GM12878 (cell line): ENCODE results near the gene TRIM51G. TPM values are rescaled to one million over a fixed set of nuclear protein-coding genes. Genes with fewer than 3 reads are reported as not detected.
"Not testable (repeated sequence)": the region's sequence is repeated elsewhere in the genome, so short reads cannot be mapped to it uniquely, and the experiment has no call there.

Experiments used
- ATAC-seq: fragments of 200-7000 bp; cut with Tn5 transposase; 3 replicates; pipeline ENCODE4 v1.9.1; 2020; ENCODE audit warnings: mild to moderate bottlenecking, moderate library complexity
- Bru-seq: library from RNA; stranded (reverse); fragments of 400-500 nt; gene quantifications from one replicate; lab custom pipeline; 2021; lab: Mats Ljungman, UMichigan
- BruChase-seq, 2 experiments: library from RNA; stranded (reverse); fragments of 400-500 nt; gene quantifications; one replicate each; lab custom pipeline; 2021; lab: Mats Ljungman, UMichigan
- BruUV-seq: library from RNA; stranded (reverse); fragments of 400-500 nt; replicated peaks from 2 replicates; lab custom pipeline; 2021; lab: Mats Ljungman, UMichigan
- CTCF ChIA-PET: fragments of 300-600 bp; sonication (Branson Sonifier 250); formaldehyde crosslinking; extraction: SDS; loops from one replicate; lab custom pipeline; 2021; ENCODE audit warnings: inconsistent platforms; lab: Yijun Ruan, JAX
- POLR2A ChIA-PET: fragments of 350-600 bp; formaldehyde crosslinking; extraction: SDS; loops from one replicate; lab custom pipeline; 2021; ENCODE audit warnings: inconsistent platforms; lab: Charles Lee
- RAD21 ChIA-PET: fragments of 300-600 bp; sonication (Branson Sonifier 250); formaldehyde crosslinking; loops from one replicate; lab custom pipeline; 2023; ENCODE audit warnings: antibody characterized with exemption; ENCODE audit not compliant: unreplicated experiment; lab: Charles Lee
- SMC1A ChIA-PET: fragments of 300-600 bp; sonication (Branson Sonifier 250); formaldehyde crosslinking; loops from one replicate; lab custom pipeline; 2023; ENCODE audit not compliant: unreplicated experiment, uncharacterized antibody; lab: Charles Lee
- DNase-seq: peaks from one replicate; pipeline ENCODE4 v3.0.0-alpha.2; 2011; ENCODE audit warnings: low read depth, low spot score
- FAIRE-seq: peaks from 3 replicates; lab custom pipeline; 2011; peaks lifted over from hg19 to GRCh38; lab: Jason Lieb, UNC
- H2AFZ ChIP-seq: 2 replicates; pipeline ENCODE4 v1.6.0; 2011; ENCODE audit warnings: low read depth, low read length, control low read depth; ENCODE audit not compliant: control insufficient read depth
- H3K27ac ChIP-seq: 2 replicates; pipeline ENCODE4 v1.5.1; 2011; ENCODE audit warnings: control low read depth; ENCODE audit not compliant: control insufficient read depth, insufficient read depth
- H3K27me3 ChIP-seq, 2 experiments: replicated peaks in 1 of 2; 2 replicates each; pipeline versions ENCODE4 v1.6.0 to v1.6.1; 2011; ENCODE audit warnings: low read length in 1 of 2; ENCODE audit not compliant: control insufficient read depth in 2 of 2, insufficient read depth in 2 of 2
- H3K36me3 ChIP-seq, 2 experiments: 2 replicates each; pipeline ENCODE4 v1.5.1; 2011; ENCODE audit warnings: low read length in 1 of 2; ENCODE audit not compliant: control insufficient read depth in 2 of 2, insufficient read depth in 2 of 2
- H3K4me1 ChIP-seq: 2 replicates; pipeline ENCODE4 v1.6.1; 2011; ENCODE audit warnings: mild to moderate bottlenecking, low read length, moderate library complexity, mixed read lengths; ENCODE audit not compliant: control insufficient read depth, insufficient read depth
- H3K4me2 ChIP-seq: 2 replicates; pipeline ENCODE4 v1.6.0; 2011; ENCODE audit warnings: control low read depth; ENCODE audit not compliant: control insufficient read depth, insufficient read depth
- H3K4me3 ChIP-seq: fragments of 200-600 bp; sonication (generic); 2 replicates; pipeline ENCODE4 v1.5.1; 2016
- H3K79me2 ChIP-seq: 2 replicates; pipeline ENCODE4 v1.6.0; 2011; ENCODE audit warnings: low read length; ENCODE audit not compliant: control insufficient read depth, insufficient read depth
- H3K9ac ChIP-seq: 2 replicates; pipeline ENCODE4 v1.8.0; 2011; ENCODE audit warnings: low read length, control low read depth, mixed read lengths; ENCODE audit not compliant: control insufficient read depth, insufficient read depth
- H3K9me3 ChIP-seq: replicated peaks from 3 replicates; pipeline ENCODE4 v1.5.1; 2011; ENCODE audit warnings: mild to moderate bottlenecking, low read length; ENCODE audit not compliant: control insufficient read depth, insufficient read depth
- H4K20me1 ChIP-seq: 2 replicates; pipeline ENCODE4 v1.6.0; 2011; ENCODE audit not compliant: control insufficient read depth, insufficient read depth
- WGBS: methylation state at CpG from one replicate; pipeline ENCODE4 v1.1.6; 2016; ENCODE audit warnings: low lambda C conversion rate; ENCODE audit not compliant: insufficient replicate concordance, insufficient coverage; ENCODE audit errors: missing lambda C conversion rate; 5-methylcytosine and 5-hydroxymethylcytosine counted together
- in situ Hi-C: fragments of 300-500 bp; cut with MboI; formaldehyde crosslinking; loops from 9 replicates; pipeline ENCODE4 v1.14.3; 2018; ENCODE audit warnings: mixed read lengths
- intact Hi-C: fragments of 100-400 bp; cut with micrococcal nuclease; formaldehyde crosslinking; loops from one replicate; pipeline ENCODE4 v1.14.2; 2022; ENCODE audit not compliant: unreplicated experiment
- long read RNA-seq, 2 experiments: library from polyadenylated mRNA; unstranded; transcript quantifications; one replicate each; pipeline ENCODE4 v2.0.0, GENCODE V29; 2019 to 2020
- polyA minus RNA-seq, 3 experiments: library from RNA; depleted of rRNA, polyadenylated mRNA; stranded (reverse); fragments of >200 nt; gene quantifications; 2 replicates each; pipeline ENCODE4 v1.2.3, GENCODE V29; 2011
- polyA plus RNA-seq, 11 experiments: library from polyadenylated mRNA; depleted of rRNA in 4 of 11; unstranded in 6 of 11; stranded (reverse) in 5 of 11; fragments of >200 nt; fragmentation: Nextera tagmentation in 4 of 11; fragmentation: Illumina TruSeq in 1 of 11; extraction: Ambion mirVana in 4 of 11; extraction: Trizol in 1 of 11; gene quantifications; 1 replicate in 1 of 11; 2 replicates in 10 of 11; pipeline versions ENCODE4 v1.2.1 to v1.2.3, GENCODE V29; 2011 to 2016; ENCODE audit warnings: inconsistent platforms in 2 of 11, missing spikeins in 2 of 11, low read depth in 1 of 11
- total RNA-seq, 4 experiments: library from RNA; depleted of rRNA in 3 of 4; stranded (reverse); fragments of >200 nt in 3 of 4; fragmentation: Illumina TruSeq in 1 of 4; extraction: Trizol in 1 of 4; gene quantifications; 2 replicates each; pipeline versions ENCODE4 v1.2.1 to v1.2.3, GENCODE V29; 2013 to 2021

TRIM51G gene, protein sequence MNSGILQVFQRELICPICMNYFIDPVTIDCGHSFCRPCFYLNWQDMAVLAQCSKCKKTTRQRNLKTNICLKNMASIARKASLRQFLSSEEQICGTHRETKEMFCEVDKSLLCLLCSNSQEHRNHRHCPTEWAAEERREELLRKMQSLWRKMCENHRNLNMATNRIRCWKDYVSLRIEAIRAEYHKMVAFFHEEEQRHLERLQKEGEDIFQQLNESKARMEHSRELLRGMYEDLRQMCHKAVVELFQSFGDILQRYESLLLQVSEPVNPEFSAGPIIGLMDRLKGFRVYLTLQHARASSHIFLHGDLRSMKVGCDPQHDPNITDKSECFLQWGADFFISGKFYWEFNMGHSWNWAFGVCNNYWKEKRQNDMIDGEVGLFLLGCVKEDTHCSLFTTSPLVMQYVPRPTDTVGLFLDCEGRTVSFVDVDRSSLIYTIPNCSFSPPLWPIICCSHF
- not detected in 2 replicates for total RNA-seq (2013; cell fraction: nucleolus; rRNA removed)
- not detected in 2 replicates for total RNA-seq (2014; rRNA removed)
- not detected in 2 replicates for total RNA-seq (2014; rRNA removed; fragmentation: Illumina TruSeq; extraction: Trizol)
- not detected in 2 replicates for total RNA-seq (2021)
- polyA plus RNA-seq (2011; ENCODE audit: low read depth) = not detected
- not detected in 2 replicates for polyA plus RNA-seq (2011; rRNA removed)
- not detected in 2 replicates for polyA plus RNA-seq (2011; cell fraction: cytosol; rRNA removed)
- polyA plus RNA-seq (2011; cell fraction: nucleus; rRNA removed) = not detected in 2 replicates
- polyA plus RNA-seq (2012) = not detected in 2 replicates
- polyA plus RNA-seq (2014; fragmentation: Illumina TruSeq; extraction: Trizol) = not detected in 2 replicates
- polyA plus RNA-seq (2014; fragmentation: Nextera tagmentation; extraction: Ambion mirVana) = not detected
- polyA plus RNA-seq (2014; rRNA removed) = not detected in 2 replicates
- not detected for polyA plus RNA-seq (2016; fragmentation: Nextera tagmentation; extraction: Ambion mirVana)
- not detected in 2 replicates for polyA minus RNA-seq (2011; rRNA and poly(A)+ RNA removed)
- not detected in 2 replicates for polyA minus RNA-seq (2011; cell fraction: cytosol; rRNA and poly(A)+ RNA removed)
- not detected in 2 replicates for polyA minus RNA-seq (2011; cell fraction: nucleus; rRNA and poly(A)+ RNA removed)
- not detected for Bru-seq, nascent RNA
- not detected for BruChase-seq, experiment 1, labeled RNA remaining after a 6-hour chase
- not detected for BruChase-seq, experiment 2, labeled RNA remaining after a 2-hour chase
- long read RNA-seq, experiment 1 = 0 reads
- long read RNA-seq, experiment 2 = 0 reads

DNA sequence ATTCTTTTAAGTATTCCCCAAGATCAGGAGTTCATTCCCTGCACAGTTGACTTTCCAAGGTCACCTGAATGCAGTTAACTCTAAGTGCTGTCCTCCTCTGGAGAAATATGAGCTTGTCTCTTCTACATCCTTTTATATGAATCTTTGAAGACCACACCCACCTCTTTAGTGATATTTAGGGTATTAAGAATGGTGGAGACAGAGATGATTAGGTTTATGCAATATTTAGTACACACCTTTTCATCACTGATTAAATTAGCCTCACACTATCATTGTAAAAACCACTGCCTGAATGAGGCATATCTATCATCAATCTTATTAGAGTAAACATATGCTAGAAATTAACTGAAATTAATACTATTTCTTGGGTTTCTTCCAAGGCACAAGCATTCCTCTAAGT, at the start of gene TRIM51G:
Gene TRIM51G, minus strand, starts transcription at position 101 of the 400 bp plus-strand sequence. CDS start 2,190 bp downstream, outside the sequence.
- H2AFZ ChIP-seq, CTCF ChIA-PET, ATAC-seq, DNase-seq, H3K4me1 ChIP-seq, in situ Hi-C loops, H3K9me3 ChIP-seq, BruUV-seq, H3K79me2 ChIP-seq, H4K20me1 ChIP-seq, FAIRE-seq, SMC1A ChIA-PET, H3K27me3 ChIP-seq, H3K27ac ChIP-seq, H3K4me2 ChIP-seq, intact Hi-C loops, H3K36me3 ChIP-seq, POLR2A ChIA-PET, H3K4me3 ChIP-seq, H3K9ac ChIP-seq, RAD21 ChIA-PET: not testable (repeated sequence)

DNA sequence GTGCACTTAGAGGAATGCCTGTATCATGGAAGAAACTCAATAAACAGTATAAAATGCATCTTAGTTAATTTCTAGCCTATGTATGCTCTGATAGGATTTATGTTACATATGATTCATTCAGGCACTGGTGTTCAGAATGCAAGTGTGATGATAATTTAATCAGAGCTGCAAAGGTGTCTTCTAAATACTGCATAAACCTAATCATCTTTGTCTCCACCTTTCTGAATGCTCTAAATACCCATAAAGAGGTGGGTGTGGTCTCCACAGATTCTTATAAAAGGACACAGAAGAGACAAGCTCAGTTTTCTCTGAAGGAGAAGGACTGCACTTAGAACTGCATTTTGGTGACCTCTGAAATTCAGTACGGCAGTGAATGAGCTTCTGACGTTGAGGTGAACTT, 44.8 kb upstream of the TRIM51G start, which contains the start of gene TRIM49B:
Gene TRIM49B, plus strand, starts transcription at position 301 of the 400 bp plus-strand sequence. CDS start 2,777 bp downstream, outside the sequence.
- CTCF ChIA-PET, H3K4me1 ChIP-seq, H3K4me2 ChIP-seq, POLR2A ChIA-PET, FAIRE-seq, H3K36me3 ChIP-seq, in situ Hi-C loops, RAD21 ChIA-PET, H3K9me3 ChIP-seq, H3K4me3 ChIP-seq, intact Hi-C loops, H3K9ac ChIP-seq, BruUV-seq, H3K27ac ChIP-seq, H3K79me2 ChIP-seq, H4K20me1 ChIP-seq, DNase-seq, SMC1A ChIA-PET, ATAC-seq, H2AFZ ChIP-seq, H3K27me3 ChIP-seq: not testable (repeated sequence)
- 0% methylated on average over 2 of the region's 2 CpGs for WGBS

DNA sequence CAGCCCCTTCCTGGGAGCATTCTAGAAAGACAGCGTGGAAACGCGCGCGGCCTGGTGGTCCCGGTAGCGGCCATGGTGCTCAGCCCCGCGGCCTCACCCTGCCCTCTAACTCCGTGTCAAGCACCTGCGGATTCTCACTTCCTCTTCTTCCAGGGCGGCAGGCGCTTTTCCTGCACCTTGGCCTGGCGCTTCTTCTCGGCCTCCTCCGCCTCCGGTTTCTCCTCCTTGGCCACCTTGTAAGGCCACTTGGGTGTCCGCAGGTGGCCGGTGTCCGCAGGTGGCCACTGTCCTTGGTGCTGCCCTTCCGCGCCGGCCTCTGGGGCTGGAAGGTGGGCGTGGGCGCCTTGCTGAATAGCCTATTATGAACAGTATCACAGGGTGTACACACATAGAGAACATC, 15.1 kb downstream of the TRIM51G start:
- in situ Hi-C loops = loop anchor here (5.0 kb wide), 1 partner anchor 849 kb away; no protein-coding TSS in a partner anchor
- H3K4me2 ChIP-seq, H2AFZ ChIP-seq, H4K20me1 ChIP-seq, H3K4me1 ChIP-seq, BruUV-seq, H3K9ac ChIP-seq, CTCF ChIA-PET, POLR2A ChIA-PET, H3K27me3 ChIP-seq, intact Hi-C loops, FAIRE-seq, ATAC-seq, H3K27ac ChIP-seq, SMC1A ChIA-PET, RAD21 ChIA-PET, H3K79me2 ChIP-seq, DNase-seq, H3K9me3 ChIP-seq, H3K36me3 ChIP-seq, H3K4me3 ChIP-seq: not testable (repeated sequence)
- 72% methylated on average over 16 of the region's 25 CpGs for WGBS
